Caco-2 (cell line): ENCODE results near the gene TOB2. TPM values are rescaled to one million over a fixed set of nuclear protein-coding genes. Genes with fewer than 3 reads are reported as not detected.
A peak's percentile ranks its signal among the peaks of the same experiment; 100 is the strongest.
"Not testable (repeated sequence)": the region's sequence is repeated elsewhere in the genome, so short reads cannot be mapped to it uniquely, and the experiment has no call there.

Experiments used
- BruUV-seq: library from RNA; stranded (reverse); fragments of 400-500 nt; replicated peaks from 2 replicates; lab custom pipeline; 2021; lab: Mats Ljungman, UMichigan
- CTCF ChIA-PET: fragments of 300-600 bp; sonication (Branson Sonifier 250); formaldehyde crosslinking; loops from one replicate; lab custom pipeline; 2022; ENCODE audit warnings: antibody characterized with exemption; lab: Charles Lee
- POLR2A ChIA-PET: fragments of 300-600 bp; sonication (Branson Sonifier 250); formaldehyde crosslinking; loops from one replicate; lab custom pipeline; 2022; ENCODE audit warnings: antibody characterized with exemption; lab: Charles Lee
- DNase-seq, 2 experiments: peaks; one replicate each; pipeline versions ENCODE4 v3.0.0 to v3.0.0-alpha.2; 2020 to 2022
- H3K27me3 ChIP-seq: replicated peaks from 2 replicates; pipeline ENCODE4 v1.6.0; 2011; ENCODE audit warnings: low read length; ENCODE audit not compliant: control insufficient read depth, insufficient read depth
- H3K36me3 ChIP-seq: 2 replicates; pipeline ENCODE4 v1.5.1; 2011; ENCODE audit warnings: low read length; ENCODE audit not compliant: control insufficient read depth, insufficient read depth
- H3K4me1 ChIP-seq: fragments of 250-450 bp; sonication (Bioruptor Pico); 2 replicates; pipeline ENCODE4 v1.5.1; 2020; ENCODE audit warnings: mild to moderate bottlenecking
- H3K4me3 ChIP-seq: 2 replicates; pipeline ENCODE4 v1.5.1; 2011; ENCODE audit warnings: low read depth, mild to moderate bottlenecking, control low read depth, low read length
- H3K9me3 ChIP-seq: fragments of 250-450 bp; sonication (Bioruptor Pico); 2 replicates; pipeline ENCODE4 v1.5.1; 2020; ENCODE audit warnings: mild to moderate bottlenecking, moderate library complexity
- H3K27ac Mint-ChIP-seq: one replicate; pipeline ENCODE4 v1.8.0; 2022; ENCODE audit warnings: mixed read lengths; ENCODE audit not compliant: unreplicated experiment
- H3K27me3 Mint-ChIP-seq: one replicate; pipeline ENCODE4 v1.8.0; 2022; ENCODE audit warnings: mixed read lengths; ENCODE audit not compliant: insufficient read depth, unreplicated experiment
- H3K36me3 Mint-ChIP-seq: one replicate; pipeline ENCODE4 v1.8.0; 2022; ENCODE audit warnings: mild to moderate bottlenecking, mixed read lengths; ENCODE audit not compliant: insufficient read depth, unreplicated experiment
- H3K4me1 Mint-ChIP-seq: one replicate; pipeline ENCODE4 v1.8.0; 2022; ENCODE audit warnings: low read depth, mixed read lengths; ENCODE audit not compliant: unreplicated experiment
- H3K4me3 Mint-ChIP-seq: one replicate; pipeline ENCODE4 v1.8.0; 2022; ENCODE audit warnings: mild to moderate bottlenecking, moderate library complexity, mixed read lengths; ENCODE audit not compliant: unreplicated experiment
- H3K9me3 Mint-ChIP-seq: one replicate; pipeline ENCODE4 v1.8.0; 2022; ENCODE audit warnings: mixed read lengths; ENCODE audit not compliant: unreplicated experiment
- CTCF ChIP-seq, 2 experiments: fragments of 200-600 bp in 1 of 2; IDR thresholded peaks; 1 replicate in 1 of 2; 2 replicates in 1 of 2; pipeline versions ENCODE4 v1.5.1 to v1.8.0; 2011 to 2022; ENCODE audit warnings: antibody characterized with exemption in 1 of 2, control low read depth in 1 of 2, inconsistent platforms in 1 of 2, low read depth in 1 of 2, low read length in 1 of 2, mild to moderate bottlenecking in 1 of 2, moderate library complexity in 1 of 2; ENCODE audit not compliant: insufficient read depth in 1 of 2, severe bottlenecking in 1 of 2, unreplicated experiment in 1 of 2
- intact Hi-C: fragments of 100-400 bp; cut with micrococcal nuclease; formaldehyde crosslinking; loops from one replicate; pipeline ENCODE4 v1.10.0; 2022; ENCODE audit not compliant: unreplicated experiment
- total RNA-seq: library from RNA; stranded (reverse); gene quantifications from 2 replicates; pipeline ENCODE4 v1.2.3, GENCODE V29; 2022

Gene TOB2
- total RNA-seq, 1 experiment from 2014 or later = 49.0 TPM

GRCh38 chr22:41442240-41442792, 4.3 kb downstream of the TOB2 start:
- Histone ChIP-seq H3K36me3 (no peaks in the 10 kb centered on the region), H3K27me3 (no peaks in the 10 kb centered on the region), H3K9me3 (no peaks in the 10 kb centered on the region), H3K4me3 (no peak overlapping the region), H3K4me1 (no peaks in the 10 kb centered on the region; the same call in 1 of the 2 replicates)
- H3K27ac Mint-ChIP-seq = no peak overlapping the region
- peak overlapping the region; percentile 49 for H3K4me3 Mint-ChIP-seq
- peaks cover 96% of the 10 kb centered on the region for H3K36me3 Mint-ChIP-seq
- no peaks in the 10 kb centered on the region for H3K4me1 Mint-ChIP-seq
- BruUV-seq = no TSS peak
- no peaks in the 10 kb centered on the region for H3K9me3 Mint-ChIP-seq
- no peaks in the 10 kb centered on the region for H3K27me3 Mint-ChIP-seq
- CTCF ChIA-PET = no interaction called here
- POLR2A ChIA-PET = interaction anchor here (0.5 to 0.8 kb wide), 2 partner anchors 26 to 623 kb away, joined by 3 read pairs; partner anchors contain the start of genes PHF5A and SLC25A17
- no peak for TF ChIP-seq CTCF (IDR thresholded peaks at IDR 0.05; ENCODE audit: insufficient read depth in 1 of 2, low read depth in 1 of 2, low read length in 1 of 2, severe bottlenecking in 1 of 2, unreplicated experiment in 1 of 2)
- DNase-seq = no peak
- intact Hi-C loops = no loop called here

- H3K27me3 ChIP-seq, H3K9me3 Mint-ChIP-seq, H3K36me3 ChIP-seq, H3K4me1 ChIP-seq, H3K4me3 Mint-ChIP-seq, POLR2A ChIA-PET, BruUV-seq, CTCF ChIA-PET, H3K27me3 Mint-ChIP-seq, H3K27ac Mint-ChIP-seq, DNase-seq, H3K4me3 ChIP-seq, H3K9me3 ChIP-seq, intact Hi-C loops, H3K4me1 Mint-ChIP-seq: not testable (repeated sequence)
- H3K36me3 Mint-ChIP-seq = peaks cover 96% of the 10 kb centered on the region
Observed at GRCh38 chr22:41440511-41440910, 6.1 kb downstream of the TOB2 start.

- Mint-ChIP-seq H3K27ac (no peak overlapping the region), H3K4me3 (no peak overlapping the region), H3K36me3 (peaks cover 86% of the 10 kb centered on the region), H3K27me3 (no peaks in the 10 kb centered on the region), H3K9me3 (no peaks in the 10 kb centered on the region), H3K4me1 (no peaks in the 10 kb centered on the region)
- Histone ChIP-seq H3K9me3 (no peaks in the 10 kb centered on the region), H3K36me3 (peaks cover 3% of the 10 kb centered on the region), H3K4me1 (no peaks in the 10 kb centered on the region), H3K4me3 (no peak overlapping the region), H3K27me3 (no peaks in the 10 kb centered on the region)
- TF ChIP-seq CTCF (IDR thresholded peaks at IDR 0.05; ENCODE audit: insufficient read depth in 1 of 2, low read depth in 1 of 2, low read length in 1 of 2, severe bottlenecking in 1 of 2, unreplicated experiment in 1 of 2) = no peak
- intact Hi-C loops = no loop called here
- ChIA-PET POLR2A (interaction anchor here (0.6 kb wide), 1 partner anchor 909 kb away, joined by 6 read pairs; no protein-coding TSS in a partner anchor), CTCF (no interaction called here)
- no TSS peak for BruUV-seq
- DNase-seq = no peak
Observed at GRCh38 chr22:41437198-41437597, 9.4 kb downstream of the TOB2 start.
